ENCODE measurements around the gene REEP3. TPM values are rescaled to one million over a fixed set of nuclear protein-coding genes. Genes with fewer than 3 reads are reported as not detected.

Gene REEP3
- total and polyA plus RNA-seq, 2 of the 8 experiments (the other 6 are each of a cell fraction or from before 2014, with no cell fraction given): 5.8 to 31.5 TPM

- no peak for TF ChIP-seq HDAC6 (IDR thresholded peaks at IDR 0.05; ENCODE audit: low read depth, low read length)
- peak; percentile 90 for TF ChIP-seq ASH2L (IDR thresholded peaks at IDR 0.05; ENCODE audit: low read length)
- no peak for TF ChIP-seq SIX5 (IDR thresholded peaks at IDR 0.05; ENCODE audit: low read depth, low read length)
- TF ChIP-seq EGR1 (IDR thresholded peaks at IDR 0.05; ENCODE audit: borderline replicate concordance, low read depth, low read length): no peak
- no peak for TF ChIP-seq CHD7 (IDR thresholded peaks at IDR 0.05; ENCODE audit: insufficient replicate concordance, low read length)
- no peak for TF ChIP-seq CTBP2 (IDR thresholded peaks at IDR 0.05; ENCODE audit: borderline replicate concordance, insufficient read depth, insufficient read length, low read length)
- TF ChIP-seq SP4 (IDR thresholded peaks at IDR 0.05; ENCODE audit: low read length): no peak
- TF ChIP-seq RAD21 (IDR thresholded peaks at IDR 0.05 in 1 of 2, conservative IDR thresholded peaks at IDR 0.05 in 1 of 2; ENCODE audit: low read depth in 2 of 2, low read length in 2 of 2): peak in 1 of 2 experiments; percentile 0; a peak in 1 of 4 replicates
Measured at GRCh38 chr10:63521416-63522276, 445 bp downstream of the REEP3 start (continued).

All from H1 (cell line).